HEK293T (cell line): ENCODE results near the gene HPCAL4.

Experiments
- CTCF ChIA-PET: fragments of 350-600 bp; formaldehyde crosslinking; extraction: SDS; loops from one replicate; lab custom pipeline; 2021; ENCODE audit warnings: antibody characterized with exemption, inconsistent platforms; lab: Yijun Ruan, JAX
- POLR2A ChIA-PET: fragments of 350-600 bp; formaldehyde crosslinking; extraction: SDS; loops from one replicate; lab custom pipeline; 2020; ENCODE audit warnings: antibody characterized with exemption, inconsistent platforms; lab: Yijun Ruan, JAX
- DNase-seq: peaks from one replicate; pipeline ENCODE4 v3.0.0; 2012; ENCODE audit warnings: mixed read lengths; ENCODE audit errors: extremely low spot score
- ARNT ChIP-seq: fragments of 450-650 bp; IDR thresholded peaks from 2 replicates; pipeline ENCODE4 v1.6.1; 2017; ENCODE audit warnings: mild to moderate bottlenecking
- BHLHE40 ChIP-seq: fragments of 450-650 bp; IDR thresholded peaks from 2 replicates; pipeline ENCODE4 v1.6.1; 2016; ENCODE audit warnings: mild to moderate bottlenecking, moderate library complexity, borderline replicate concordance
- CTBP1 ChIP-seq: fragments of 450-650 bp; IDR thresholded peaks from 2 replicates; pipeline ENCODE4 v1.6.1; 2016; ENCODE audit warnings: borderline replicate concordance
- ELF4 ChIP-seq: fragments of 450-650 bp; IDR thresholded peaks from 2 replicates; pipeline ENCODE4 v1.6.1; 2017; ENCODE audit warnings: antibody characterized with exemption
- FOXA1 ChIP-seq: fragments of 450-650 bp; IDR thresholded peaks from 2 replicates; pipeline ENCODE4 v1.6.1; 2016; ENCODE audit warnings: mild to moderate bottlenecking
- FOXK2 ChIP-seq: fragments of 450-650 bp; IDR thresholded peaks from 2 replicates; pipeline ENCODE4 v1.6.1; 2016; ENCODE audit warnings: mild to moderate bottlenecking
- FOXM1 ChIP-seq: fragments of 450-650 bp; IDR thresholded peaks from 2 replicates; pipeline ENCODE4 v1.6.1; 2017; ENCODE audit warnings: mild to moderate bottlenecking, borderline replicate concordance
- HDGF ChIP-seq: fragments of 450-650 bp; IDR thresholded peaks from 2 replicates; pipeline ENCODE4 v1.6.1; 2017; ENCODE audit warnings: antibody characterized with exemption, borderline replicate concordance
- L3MBTL2 ChIP-seq: fragments of 450-650 bp; conservative IDR thresholded peaks from 2 replicates; pipeline ENCODE4 v1.6.1; 2016; ENCODE audit warnings: mild to moderate bottlenecking
- LEF1 ChIP-seq: fragments of 450-650 bp; IDR thresholded peaks from 2 replicates; pipeline ENCODE4 v1.6.1; 2017; ENCODE audit warnings: mild to moderate bottlenecking, borderline replicate concordance
- NFRKB ChIP-seq: fragments of 450-650 bp; IDR thresholded peaks from 2 replicates; pipeline ENCODE4 v1.6.1; 2016; ENCODE audit warnings: mild to moderate bottlenecking, moderate library complexity
- PKNOX1 ChIP-seq: fragments of 450-650 bp; IDR thresholded peaks from 2 replicates; pipeline ENCODE4 v1.6.1; 2016
- SP1 ChIP-seq: fragments of 450-650 bp; IDR thresholded peaks from 2 replicates; pipeline ENCODE4 v1.6.1; 2017
- SUZ12 ChIP-seq: fragments of 450-650 bp; IDR thresholded peaks from 2 replicates; pipeline ENCODE4 v1.6.1; 2016; ENCODE audit warnings: mild to moderate bottlenecking
- TARDBP ChIP-seq: fragments of 450-650 bp; IDR thresholded peaks from 2 replicates; pipeline ENCODE4 v1.6.1; 2016
- ZNF384 ChIP-seq: fragments of 450-650 bp; IDR thresholded peaks from 2 replicates; pipeline ENCODE4 v1.6.1; 2016

HPCAL4 gene

DNA sequence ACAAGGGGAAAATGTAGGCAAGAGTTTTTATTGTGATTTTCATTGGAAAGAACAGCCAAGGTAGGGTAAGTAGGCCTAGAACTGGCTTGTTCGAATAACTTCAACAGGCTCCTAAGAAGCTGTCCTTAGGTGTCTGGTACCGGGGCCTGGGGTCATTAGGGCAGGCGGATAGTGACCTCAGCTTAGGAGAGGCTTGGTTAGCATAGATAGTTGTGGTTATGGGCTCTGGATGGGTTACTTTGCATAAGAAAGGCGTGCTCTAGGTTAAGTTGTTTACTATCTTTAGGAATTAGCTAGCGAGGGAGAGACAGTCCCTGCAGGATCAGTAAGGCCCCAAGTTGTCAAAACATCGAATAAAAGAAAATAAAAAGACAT lies 20.7 kb upstream of the HPCAL4 start:
- no peak for DNase-seq
- POLR2A ChIA-PET: interaction anchor here (1.5 to 2.4 kb wide), 2 partner anchors 10 to 26 kb away, joined by 3 to 15 read pairs; partner anchors contain the start of gene PPIE
- CTCF ChIA-PET: interaction anchor here (0.6 kb wide), 1 partner anchor 10 kb away, joined by 3 read pairs; no protein-coding TSS in a partner anchor
- no peak for TF ChIP-seq BHLHE40
- no peak for TF ChIP-seq FOXA1
- TF ChIP-seq SUZ12: no peak
- no peak for TF ChIP-seq FOXK2
- no peak for TF ChIP-seq ELF4
- TF ChIP-seq TARDBP: no peak
- no peak for TF ChIP-seq NFRKB
- TF ChIP-seq CTBP1: no peak
- no peak for TF ChIP-seq FOXM1
- TF ChIP-seq ARNT: no peak
- no peak for TF ChIP-seq LEF1
- TF ChIP-seq SP1: no peak
- no peak for TF ChIP-seq PKNOX1
- no peak for TF ChIP-seq HDGF
- no peak for TF ChIP-seq L3MBTL2
- no peak for TF ChIP-seq ZNF384

DNA sequence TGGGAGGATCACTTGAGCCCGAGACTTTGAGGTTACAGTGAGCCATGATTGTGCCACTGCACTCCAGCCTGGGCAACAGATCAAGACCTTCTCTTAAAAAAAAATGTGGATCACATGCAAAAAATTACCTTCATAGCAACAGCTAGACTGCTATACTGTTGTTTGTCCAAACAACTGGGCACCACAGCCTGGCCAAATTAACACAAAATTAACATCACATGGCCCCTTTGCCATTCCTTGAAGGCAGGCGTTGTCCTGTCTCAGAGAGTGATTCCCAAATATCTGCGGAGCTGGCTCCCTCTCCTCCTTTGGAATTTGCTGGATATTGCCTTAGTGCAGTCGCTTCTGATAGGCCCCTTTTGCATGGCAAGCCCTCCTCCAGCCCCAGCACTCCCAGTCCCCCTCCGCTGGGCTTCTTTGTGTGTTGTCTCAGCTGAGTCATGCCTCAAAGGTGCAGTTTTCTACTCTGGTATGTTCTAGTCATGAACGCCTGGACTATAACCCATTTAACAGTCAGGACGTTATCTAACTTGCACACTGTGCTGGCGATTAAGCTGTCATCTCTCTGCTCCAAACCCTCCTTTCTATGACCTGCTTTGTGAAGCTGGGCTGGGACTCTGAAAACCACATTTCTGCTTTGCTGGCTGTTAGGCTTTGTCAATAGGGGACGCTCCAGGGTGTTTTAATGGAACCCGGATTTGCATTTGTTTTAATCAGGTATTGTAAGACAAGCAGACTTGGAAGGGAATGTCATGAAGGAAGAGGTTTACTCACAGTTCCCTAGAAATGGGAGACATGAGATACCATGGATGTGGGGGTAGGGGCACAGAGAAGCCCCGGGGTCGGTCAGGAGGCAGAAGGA lies 20.1 kb upstream of the HPCAL4 start:
- no peak for DNase-seq
- ChIA-PET CTCF (interaction anchor here (0.6 to 0.8 kb wide), 2 partner anchors 10 to 39 kb away, joined by 3 read pairs; no protein-coding TSS in a partner anchor), POLR2A (interaction anchor here (1.5 to 2.4 kb wide), 2 partner anchors 10 to 27 kb away, joined by 3 to 15 read pairs; partner anchors contain the start of gene PPIE)
- TF ChIP-seq PKNOX1: no peak
- TF ChIP-seq LEF1: no peak
- no peak for TF ChIP-seq TARDBP

- DNase-seq: no peak
- CTCF ChIA-PET: interaction anchor here (1.5 kb wide), 1 partner anchor 101 kb away, joined by 3 read pairs; no protein-coding TSS in a partner anchor
- POLR2A ChIA-PET: no interaction called here
- TF ChIP-seq SP1 (no peak), SUZ12 (no peak), CTBP1 (no peak), ZNF384 (no peak), HDGF (no peak)
These were observed 16.3 kb upstream of the HPCAL4 start for GRCh38 chr1:39707506-39707905.

- no peak for DNase-seq
- ChIA-PET CTCF (interaction anchor here (0.5 to 1.0 kb wide), 2 partner anchors 38 to 99 kb away, joined by 3 to 5 read pairs; no protein-coding TSS in a partner anchor), POLR2A (no interaction called here)
- TF ChIP-seq NFRKB: no peak
- no peak for TF ChIP-seq L3MBTL2
- TF ChIP-seq FOXM1: no peak
- no peak for TF ChIP-seq PKNOX1
- no peak for TF ChIP-seq ELF4
- no peak for TF ChIP-seq ARNT
- TF ChIP-seq FOXA1: no peak
- no peak for TF ChIP-seq HDGF
- no peak for TF ChIP-seq TARDBP
- no peak for TF ChIP-seq SUZ12
- no peak for TF ChIP-seq CTBP1
These were observed 13.5 kb upstream of the HPCAL4 start for GRCh38 chr1:39704757-39705156.

DNA sequence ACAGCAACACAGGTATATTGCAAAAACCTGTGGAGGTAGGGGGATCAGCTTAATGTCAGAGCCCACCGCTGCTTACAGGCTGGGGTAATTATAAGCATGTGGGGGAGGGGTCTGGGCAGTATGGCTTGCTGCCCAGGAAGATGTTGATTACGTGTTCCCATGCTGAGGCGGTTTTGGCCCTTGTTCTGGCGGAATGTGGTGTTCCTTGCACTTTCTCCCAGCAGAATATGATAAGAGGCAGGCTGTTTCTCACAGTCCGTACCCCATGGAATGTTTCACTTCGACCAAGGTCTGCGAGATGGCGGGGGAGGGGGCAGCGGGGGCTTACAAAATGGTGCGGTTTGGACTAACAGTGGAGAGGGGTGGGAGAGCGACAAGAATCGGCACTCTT lies 9.8 kb upstream of the HPCAL4 start:
- no peak for TF ChIP-seq ARNT
- no peak for TF ChIP-seq HDGF
- no peak for TF ChIP-seq FOXK2
- no peak for TF ChIP-seq ELF4
- no peak for TF ChIP-seq SP1
- TF ChIP-seq LEF1: no peak
- TF ChIP-seq TARDBP: no peak
- TF ChIP-seq FOXM1: no peak
- TF ChIP-seq L3MBTL2: no peak
- TF ChIP-seq NFRKB: no peak
- TF ChIP-seq BHLHE40: no peak
- TF ChIP-seq CTBP1: no peak
- CTCF ChIA-PET: interaction anchor here (1.2 to 2.0 kb wide), 3 partner anchors 8 to 98 kb away, joined by 4 to 8 read pairs (median 7); partner anchors contain the start of gene NT5C1A
- POLR2A ChIA-PET: interaction anchor here (1.2 to 1.4 kb wide), 4 partner anchors 8 to 12 kb away, joined by 3 to 7 read pairs (median 4); partner anchors contain the start of gene HPCAL4
- no peak for DNase-seq

GRCh38 chr1:39700348-39700747 lies 9.1 kb upstream of the HPCAL4 start:
- POLR2A ChIA-PET: interaction anchor here (1.2 kb wide), 1 partner anchor 13 kb away, joined by 4 read pairs; no protein-coding TSS in a partner anchor
- CTCF ChIA-PET: interaction anchor here (2.0 kb wide), 1 partner anchor 27 kb away, joined by 7 read pairs; the partner anchor contains the start of gene NT5C1A
- TF ChIP-seq FOXA1 (no peak), LEF1 (no peak), FOXK2 (no peak), CTBP1 (no peak), L3MBTL2 (no peak), ELF4 (no peak), BHLHE40 (no peak), SUZ12 (no peak), ZNF384 (no peak), FOXM1 (no peak), SP1 (no peak), ARNT (no peak), HDGF (no peak), NFRKB (no peak), TARDBP (no peak), PKNOX1 (no peak)
- no peak for DNase-seq
